Activated CD8-positive, alpha-beta memory T cell treated with anti-CD3 and anti-CD28 coated beads for 36 hours (primary cell): Measurements from ENCODE around the gene SCN5A. TPM values are rescaled to one million over a fixed set of nuclear protein-coding genes. Genes with fewer than 3 reads are reported as not detected.

Experiments used
- CTCF ChIA-PET: fragments of 350-600 bp; sonication (Branson Sonifier 250); formaldehyde crosslinking; loops from one replicate; lab custom pipeline; 2021; ENCODE audit warnings: antibody characterized with exemption; lab: Charles Lee
- POLR2A ChIA-PET: fragments of 350-600 bp; sonication (Branson Sonifier 250); formaldehyde crosslinking; loops from one replicate; lab custom pipeline; 2021; ENCODE audit warnings: antibody characterized with exemption; lab: Charles Lee
- total RNA-seq, 2 experiments: library from RNA; stranded (reverse); gene quantifications; one replicate each; pipeline ENCODE4 v1.2.3, GENCODE V29; 2021

SCN5A gene
- total RNA-seq, 2 experiments from 2014 or later = 0.63 to 0.72 TPM

GRCh38 chr3:38532529-38532928 lies 117.0 kb downstream of the SCN5A start:
- POLR2A ChIA-PET = no interaction called here
- CTCF ChIA-PET = no interaction called here

GRCh38 chr3:38528457-38528856 lies 121.0 kb downstream of the SCN5A start:
- POLR2A ChIA-PET = no interaction called here
- CTCF ChIA-PET = no interaction called here

GRCh38 chr3:38526792-38527191 lies 122.7 kb downstream of the SCN5A start:
- ChIA-PET CTCF (interaction anchor here (0.7 kb wide), 1 partner anchor 23 kb away, joined by 3 read pairs; no protein-coding TSS in a partner anchor), POLR2A (no interaction called here)

- ChIA-PET POLR2A (no interaction called here), CTCF (interaction anchor here (0.6 to 1.8 kb wide), 2 partner anchors 131 to 724 kb away, joined by 3 read pairs; no protein-coding TSS in a partner anchor)
Observed at GRCh38 chr3:38524141-38524739, 125.2 kb downstream of the SCN5A start.

GRCh38 chr3:38522002-38522401 lies 127.5 kb downstream of the SCN5A start:
- CTCF ChIA-PET = interaction anchor here (0.9 to 2.5 kb wide), 11 partner anchors 17 to 478 kb away, joined by 3 to 14 read pairs (median 4); partner anchors contain the start of gene EXOG
- POLR2A ChIA-PET = no interaction called here

GRCh38 chr3:38521391-38521987 lies 128.0 kb downstream of the SCN5A start:
- POLR2A ChIA-PET = no interaction called here

GRCh38 chr3:38519651-38520050 lies 129.8 kb downstream of the SCN5A start:
- ChIA-PET POLR2A (no interaction called here), CTCF (interaction anchor here (1.6 kb wide), 1 partner anchor 131 kb away, joined by 7 read pairs; no protein-coding TSS in a partner anchor)

More at GRCh38 chr3:38521391-38521987, 128.0 kb downstream of the SCN5A start:
- CTCF ChIA-PET = interaction anchor here (0.7 to 2.5 kb wide), 11 partner anchors 18 to 478 kb away, joined by 3 to 14 read pairs (median 4); partner anchors contain the start of gene EXOG

GRCh38 chr3:38519000-38519399 lies 130.5 kb downstream of the SCN5A start:
- ChIA-PET CTCF (interaction anchor here (1.6 kb wide), 1 partner anchor 132 kb away, joined by 7 read pairs; no protein-coding TSS in a partner anchor), POLR2A (no interaction called here)

- ChIA-PET CTCF (no interaction called here), POLR2A (no interaction called here)
Observed at GRCh38 chr3:38516669-38517068, 132.8 kb downstream of the SCN5A start.

- CTCF ChIA-PET = interaction anchor here (2.4 kb wide), 1 partner anchor 136 kb away, joined by 7 read pairs; no protein-coding TSS in a partner anchor
Observed at GRCh38 chr3:38515367-38515766, 134.1 kb downstream of the SCN5A start.

GRCh38 chr3:38511546-38511945 lies 137.9 kb downstream of the SCN5A start:
- POLR2A ChIA-PET = no interaction called here
- CTCF ChIA-PET = interaction anchor here (1.1 to 1.2 kb wide), 2 partner anchors 15 to 33 kb away, joined by 3 read pairs; partner anchors contain the start of gene EXOG

More at GRCh38 chr3:38515367-38515766, 134.1 kb downstream of the SCN5A start:
- POLR2A ChIA-PET = no interaction called here

- POLR2A ChIA-PET = no interaction called here
- CTCF ChIA-PET = interaction anchor here (1.0 to 1.2 kb wide), 3 partner anchors 14 to 164 kb away, joined by 3 read pairs; partner anchors contain the start of genes EXOG and XYLB
Observed at GRCh38 chr3:38510631-38511030, 138.9 kb downstream of the SCN5A start.

- CTCF ChIA-PET = no interaction called here
- POLR2A ChIA-PET = no interaction called here
Observed at GRCh38 chr3:38509732-38510131, 139.8 kb downstream of the SCN5A start.

- CTCF ChIA-PET = interaction anchor here (1.3 kb wide), 1 partner anchor 11 kb away, joined by 3 read pairs; the partner anchor contains the start of gene EXOG
Observed at GRCh38 chr3:38507120-38507519, 142.4 kb downstream of the SCN5A start.

GRCh38 chr3:38500688-38501417 lies 148.6 kb downstream of the SCN5A start:
- CTCF ChIA-PET = interaction anchor here (0.7 to 1.5 kb wide), 2 partner anchors 20 to 21 kb away, joined by 3 to 4 read pairs; no protein-coding TSS in a partner anchor
- POLR2A ChIA-PET = no interaction called here

More at GRCh38 chr3:38507120-38507519, 142.4 kb downstream of the SCN5A start:
- POLR2A ChIA-PET = no interaction called here

Other genes starting within 250 kb of the SCN5A start
- 1 to 10 TPM; 6.6 to 7.1 TPM for gene ACVR2B, start 195.8 kb downstream of the SCN5A start, total RNA-seq
- 10 to 100 TPM; 16.7 to 17.7 TPM for gene EXOG, start 153.3 kb downstream of the SCN5A start, total RNA-seq
- gene SCN10A, start 166.5 kb upstream of the SCN5A start, total RNA-seq = not detected